CD14-positive monocyte (primary cell): ENCODE results near the gene GNA12. TPM values are rescaled to one million over a fixed set of nuclear protein-coding genes. Genes with fewer than 3 reads are reported as not detected.

Experiments used
- DNase-seq, 3 donors: peaks; one replicate each; pipeline ENCODE4 v3.0.0-alpha.2; 2011 to 2022
- H2AFZ ChIP-seq: 2 replicates; pipeline ENCODE4 v1.6.0; 2012; ENCODE audit warnings: mild to moderate bottlenecking, low read depth, low read length, inconsistent platforms; ENCODE audit not compliant: insufficient read depth, poor library complexity, severe bottlenecking
- H3K27ac ChIP-seq, 2 donors: 1 replicate in 1 of 2; 2 replicates in 1 of 2; pipeline ENCODE4 v1.5.1; 2012 to 2013; ENCODE audit warnings: low read length in 2 of 2, control low read depth in 1 of 2, inconsistent platforms in 1 of 2, low read depth in 1 of 2, mild to moderate bottlenecking in 1 of 2
- H3K27me3 ChIP-seq, 2 donors: one replicate each; pipeline versions ENCODE4 v1.6.0 to v1.6.1; 2011 to 2013; ENCODE audit warnings: low read length in 2 of 2; ENCODE audit not compliant: control insufficient read depth in 2 of 2, insufficient read depth in 2 of 2
- H3K36me3 ChIP-seq, 2 donors: replicated peaks in 1 of 2; 1 replicate in 1 of 2; 2 replicates in 1 of 2; pipeline versions ENCODE4 v1.5.1 to v1.6.1; 2012 to 2013; ENCODE audit warnings: low read length in 2 of 2, control low read depth in 1 of 2, inconsistent platforms in 1 of 2, mild to moderate bottlenecking in 1 of 2; ENCODE audit not compliant: insufficient read depth in 2 of 2, control insufficient read depth in 1 of 2
- H3K4me1 ChIP-seq, 2 donors: 1 replicate in 1 of 2; 2 replicates in 1 of 2; pipeline versions ENCODE4 v1.5.1 to v1.6.1; 2012 to 2013; ENCODE audit warnings: low read length in 2 of 2, control low read depth in 1 of 2, inconsistent platforms in 1 of 2, mild to moderate bottlenecking in 1 of 2, moderate library complexity in 1 of 2; ENCODE audit not compliant: insufficient read depth in 2 of 2, control insufficient read depth in 1 of 2
- H3K4me2 ChIP-seq: replicated peaks from 2 replicates; pipeline ENCODE3; 2012; ENCODE audit warnings: low read length, moderate library complexity, mild to moderate bottlenecking; ENCODE audit not compliant: poor library complexity, severe bottlenecking; ENCODE audit errors: extremely low read depth
- H3K4me3 ChIP-seq, 3 experiments: fragments of 200-600 bp in 1 of 3; sonication (generic) in 1 of 3; replicated peaks in 1 of 3; 1 replicate in 2 of 3; 2 replicates in 1 of 3; pipeline ENCODE4 v1.5.1; 2011 to 2013; ENCODE audit warnings: low read length in 3 of 3, mild to moderate bottlenecking in 3 of 3, control low read depth in 2 of 3, low read depth in 2 of 3, inconsistent platforms in 1 of 3, moderate library complexity in 1 of 3
- H3K79me2 ChIP-seq: 2 replicates; pipeline ENCODE4 v1.6.0; 2012; ENCODE audit warnings: mild to moderate bottlenecking, control low read depth, inconsistent platforms, low read length, moderate library complexity; ENCODE audit not compliant: insufficient read depth
- H3K9ac ChIP-seq: 2 replicates; pipeline ENCODE4 v1.6.0; 2017; ENCODE audit warnings: low read length, mild to moderate bottlenecking; ENCODE audit not compliant: insufficient read depth, poor library complexity, severe bottlenecking
- H3K9me3 ChIP-seq, 2 donors: replicated peaks in 1 of 2; 1 replicate in 1 of 2; 2 replicates in 1 of 2; pipeline versions ENCODE4 v1.5.1 to v1.6.1; 2012 to 2013; ENCODE audit warnings: low read length in 2 of 2, control low read depth in 1 of 2; ENCODE audit not compliant: control insufficient read depth in 1 of 2, insufficient read depth in 1 of 2
- H4K20me1 ChIP-seq: 2 replicates; pipeline ENCODE4 v1.6.0; 2012; ENCODE audit warnings: mild to moderate bottlenecking, low read length, control low read depth, moderate library complexity; ENCODE audit not compliant: insufficient read depth
- H3K27ac Mint-ChIP-seq, 7 donors: one replicate each; pipeline ENCODE4 v1.8.0; 2020; ENCODE audit warnings: mild to moderate bottlenecking in 7 of 7, mixed read lengths in 7 of 7, moderate library complexity in 6 of 7, inconsistent platforms in 2 of 7
- H3K27me3 Mint-ChIP-seq, 3 donors: one replicate each; pipeline ENCODE4 v1.8.0; 2021 to 2022; ENCODE audit warnings: low read depth in 3 of 3, mild to moderate bottlenecking in 3 of 3, mixed read lengths in 3 of 3, moderate library complexity in 3 of 3, inconsistent platforms in 1 of 3
- H3K36me3 Mint-ChIP-seq, 2 donors: one replicate each; pipeline ENCODE4 v1.8.0; 2020; ENCODE audit warnings: mixed read lengths in 2 of 2, inconsistent platforms in 1 of 2, mild to moderate bottlenecking in 1 of 2
- H3K4me1 Mint-ChIP-seq: one replicate; pipeline ENCODE4 v1.8.0; 2020; ENCODE audit warnings: mild to moderate bottlenecking, mixed read lengths
- H3K4me3 Mint-ChIP-seq, 2 donors: one replicate each; pipeline ENCODE4 v1.8.0; 2020; ENCODE audit warnings: mild to moderate bottlenecking in 2 of 2, mixed read lengths in 2 of 2, moderate library complexity in 1 of 2
- H3K9me3 Mint-ChIP-seq, 7 donors: one replicate each; pipeline ENCODE4 v1.8.0; 2020 to 2022; ENCODE audit warnings: mixed read lengths in 7 of 7, mild to moderate bottlenecking in 6 of 7, moderate library complexity in 6 of 7, inconsistent platforms in 2 of 7
- CTCF ChIP-seq: fragments of 200-600 bp; IDR thresholded peaks from one replicate; pipeline ENCODE4 v1.8.0; 2022; ENCODE audit warnings: antibody characterized with exemption, mild to moderate bottlenecking
- WGBS: methylation state at CpG from one replicate; pipeline ENCODE4 v1.1.5; 2013; ENCODE audit warnings: missing lambda C conversion rate; ENCODE audit not compliant: insufficient coverage; 5-methylcytosine and 5-hydroxymethylcytosine counted together
- intact Hi-C, 2 donors: fragments of 100-400 bp; cut with micrococcal nuclease; formaldehyde crosslinking; loops; one replicate each; pipeline versions ENCODE4 v1.15.0 to v1.15.1; 2023
- polyA plus RNA-seq, 3 donors: library from polyadenylated mRNA; depleted of rRNA in 1 of 3; unstranded in 2 of 3; stranded (reverse) in 1 of 3; fragments of 300-500 nt in 2 of 3; fragments of >200 nt in 1 of 3; fragmentation: Illumina TruSeq in 2 of 3; gene quantifications; 1 replicate in 2 of 3; 2 replicates in 1 of 3; pipeline ENCODE4 v1.2.3, GENCODE V29; 2012 to 2021

Gene GNA12
- polyA plus RNA-seq, 3 donors: 3.4 to 25.9 (median 10.6) TPM

DNA sequence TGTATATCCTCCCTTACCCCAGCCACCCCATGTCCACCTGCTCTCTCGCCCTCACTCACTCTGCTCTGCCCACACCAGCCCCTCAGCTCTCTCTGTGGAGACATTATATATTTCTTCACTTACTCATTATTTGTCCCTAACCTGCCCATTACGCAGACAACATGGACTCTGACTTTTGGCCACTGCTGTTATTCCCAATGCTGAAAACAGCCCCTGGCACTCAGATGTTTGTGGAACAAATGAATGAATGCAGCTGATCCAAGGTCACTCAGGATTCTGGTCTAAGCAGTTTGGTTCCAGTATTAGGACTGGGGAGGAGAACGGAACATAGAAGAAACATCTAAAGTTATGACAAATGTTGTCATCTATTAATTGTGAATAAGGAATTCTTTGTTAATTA is 26.7 kb downstream of the GNA12 start:
- Mint-ChIP-seq H3K27me3 (peaks cover 0 to 3% (median 0%) of the 10 kb centered on the region in 3 donors), H3K36me3 (peaks cover 34 to 42% of the 10 kb centered on the region in 2 donors), H3K4me1 (peaks cover 36% of the 10 kb centered on the region), H3K27ac (peak overlapping the region in 3 of 7 donors; percentile 4 to 20 (median 6)), H3K9me3 (no peaks in the 10 kb centered on the region), H3K4me3 (no peak overlapping the region)
- Histone ChIP-seq H3K9ac (no peak overlapping the region), H4K20me1 (peaks cover 23% of the 10 kb centered on the region), H3K79me2 (peaks cover 32% of the 10 kb centered on the region), H3K4me3 (no peak overlapping the region), H3K4me1 (peaks cover 7% of the 10 kb centered on the region in 2 donors), H3K36me3 (no peaks in the 10 kb centered on the region), H3K4me2 (no peak overlapping the region), H3K9me3 (no peaks in the 10 kb centered on the region), H2AFZ (no peak overlapping the region), H3K27me3 (no peaks in the 10 kb centered on the region), H3K27ac (no peak overlapping the region)
- DNase-seq: no peak
- WGBS: 100% methylated on average over 2 of the region's 3 CpGs
- no peak for TF ChIP-seq CTCF
- intact Hi-C loops: no loop called here

DNA sequence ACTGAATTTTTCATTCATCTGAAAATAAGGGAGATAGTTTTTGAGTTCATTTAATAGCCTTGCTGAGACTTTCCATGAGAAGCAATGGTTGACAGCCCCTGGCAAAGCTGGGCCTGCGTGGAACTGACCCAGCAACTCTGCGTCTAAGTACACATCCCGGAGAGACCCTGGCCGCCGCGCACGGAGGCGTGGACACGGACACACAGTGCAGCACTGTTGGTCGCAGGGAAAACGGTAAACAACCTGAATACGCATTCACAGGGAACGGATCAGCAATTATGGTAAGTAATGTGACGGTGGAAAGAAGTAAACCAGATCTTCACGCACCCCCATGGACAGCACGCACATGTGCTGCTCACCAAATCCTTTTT is 28.2 kb downstream of the GNA12 start:
- H3K4me3 Mint-ChIP-seq: no peak overlapping the region
- Histone ChIP-seq H3K9ac (no peak overlapping the region), H3K36me3 (no peaks in the 10 kb centered on the region), H3K27me3 (no peaks in the 10 kb centered on the region), H4K20me1 (peaks cover 14% of the 10 kb centered on the region), H3K4me2 (no peak overlapping the region), H3K4me1 (peaks cover 15 to 16% of the 10 kb centered on the region in 2 donors), H3K27ac (no peak overlapping the region), H3K4me3 (no peak overlapping the region), H3K9me3 (no peaks in the 10 kb centered on the region), H2AFZ (no peak overlapping the region), H3K79me2 (peaks cover 32% of the 10 kb centered on the region)
- DNase-seq: no peak
- intact Hi-C loops: no loop called here
- H3K4me1 Mint-ChIP-seq: peaks cover 35% of the 10 kb centered on the region
- H3K36me3 Mint-ChIP-seq: peaks cover 30 to 36% of the 10 kb centered on the region in 2 donors
- WGBS: 97% methylated on average over 15 of the region's 16 CpGs
- H3K27me3 Mint-ChIP-seq: peaks cover 0 to 2% (median 1%) of the 10 kb centered on the region in 3 donors
- no peaks in the 10 kb centered on the region for H3K9me3 Mint-ChIP-seq
- no peak overlapping the region for H3K27ac Mint-ChIP-seq
- no peak for TF ChIP-seq CTCF
